Measurements from ENCODE around the gene SCUBE1. TPM values are rescaled to one million over a fixed set of nuclear protein-coding genes. Genes with fewer than 3 reads are reported as not detected.
"Not testable (repeated sequence)": the region's sequence is repeated elsewhere in the genome, so short reads cannot be mapped to it uniquely, and the experiment has no call there.

The SCUBE1 gene
- total and polyA plus RNA-seq, 10 of the 15 experiments (the other 5 are each of a cell fraction or from before 2014, with no cell fraction given), result not detected

GRCh38 chr22:43287441-43287840, 55.7 kb downstream of the SCUBE1 start:
- Histone ChIP-seq H3K27ac (ENCODE audit: control insufficient read depth, insufficient read depth) (no peak overlapping the region), H3K4me1 (ENCODE audit: control insufficient read depth, insufficient read depth, low read length) (no peaks in the 10 kb centered on the region), H3K27me3 (replicated peaks in 1 of 2; ENCODE audit: control insufficient read depth in 2 of 2, insufficient read depth in 2 of 2, low read length in 1 of 2) (peaks cover 0 to 2% of the 10 kb centered on the region in 2 experiments; a peak in 1 of 4 replicates), H4K20me1 (ENCODE audit: control insufficient read depth, insufficient read depth) (no peaks in the 10 kb centered on the region), H3K4me2 (ENCODE audit: control insufficient read depth, insufficient read depth) (no peak overlapping the region), H3K4me3 (no peak overlapping the region), H2AFZ (ENCODE audit: control insufficient read depth, low read depth, low read length) (no peak overlapping the region), H3K9ac (ENCODE audit: control insufficient read depth, insufficient read depth, low read length) (no peak overlapping the region), H3K79me2 (ENCODE audit: control insufficient read depth, insufficient read depth, low read length) (no peaks in the 10 kb centered on the region), H3K36me3 (ENCODE audit: control insufficient read depth in 2 of 2, insufficient read depth in 2 of 2, low read length in 1 of 2) (no peaks in the 10 kb centered on the region), H3K9me3 (replicated peaks; ENCODE audit: control insufficient read depth, insufficient read depth, low read length) (no peaks in the 10 kb centered on the region)
- no TSS peak for BruUV-seq (replicated peaks)
- intact Hi-C loops (cut with micrococcal nuclease; ENCODE audit: unreplicated experiment) (no loop called here), in situ Hi-C loops (cut with MboI) (no loop called here)
- ChIA-PET SMC1A (ENCODE audit: uncharacterized antibody, unreplicated experiment) (no interaction called here), CTCF (interaction anchor here (0.6 to 1.8 kb wide), 2 partner anchors 14 to 1379 kb away, joined by 3 to 7 read pairs; no protein-coding TSS in a partner anchor), POLR2A (no interaction called here), RAD21 (ENCODE audit: unreplicated experiment) (interaction anchor here (2.3 kb wide), 1 partner anchor 14 kb away, joined by 9 read pairs; no protein-coding TSS in a partner anchor)
- TF ChIP-seq USF1 (IDR thresholded peaks at IDR 0.05; ENCODE audit: borderline replicate concordance, extremely low read length, insufficient read depth, low read depth, low read length) (no peak), ATF3 (IDR thresholded peaks at IDR 0.05; ENCODE audit: borderline replicate concordance, extremely low read depth, low read depth, low read length) (no peak)
- WGBS (ENCODE audit: insufficient coverage, insufficient replicate concordance, low lambda C conversion rate, missing lambda C conversion rate), result 38% methylated on average over 4 of the region's 4 CpGs
- FAIRE-seq (no peak), DNase-seq (ENCODE audit: low read depth, low spot score) (no peak), ATAC-seq (no peak)

GRCh38 chr22:43281394-43281793, 61.8 kb downstream of the SCUBE1 start:
- no TSS peak for BruUV-seq (replicated peaks)
- SMC1A ChIA-PET (ENCODE audit: uncharacterized antibody, unreplicated experiment), result no interaction called here

GRCh38 chr22:43280523-43280886, 62.7 kb downstream of the SCUBE1 start:
- SMC1A ChIA-PET (ENCODE audit: uncharacterized antibody, unreplicated experiment); H3K36me3 ChIP-seq (ENCODE audit: control insufficient read depth in 2 of 2, insufficient read depth in 2 of 2, low read length in 1 of 2); H3K4me2 ChIP-seq (ENCODE audit: control insufficient read depth, insufficient read depth); H3K9ac ChIP-seq (ENCODE audit: control insufficient read depth, insufficient read depth, low read length); BruUV-seq (replicated peaks); CTCF ChIA-PET; in situ Hi-C loops (cut with MboI); POLR2A ChIA-PET; DNase-seq (ENCODE audit: low read depth, low spot score); H3K9me3 ChIP-seq (replicated peaks; ENCODE audit: control insufficient read depth, insufficient read depth, low read length); H3K4me1 ChIP-seq (ENCODE audit: control insufficient read depth, insufficient read depth, low read length); H4K20me1 ChIP-seq (ENCODE audit: control insufficient read depth, insufficient read depth); H2AFZ ChIP-seq (ENCODE audit: control insufficient read depth, low read depth, low read length); H3K27me3 ChIP-seq (replicated peaks in 1 of 2; ENCODE audit: control insufficient read depth in 2 of 2, insufficient read depth in 2 of 2, low read length in 1 of 2); H3K27ac ChIP-seq (ENCODE audit: control insufficient read depth, insufficient read depth); RAD21 ChIA-PET (ENCODE audit: unreplicated experiment); FAIRE-seq; H3K4me3 ChIP-seq; ATAC-seq; H3K79me2 ChIP-seq (ENCODE audit: control insufficient read depth, insufficient read depth, low read length); intact Hi-C loops (cut with micrococcal nuclease; ENCODE audit: unreplicated experiment): not testable (repeated sequence)
- 13% methylated on average over 3 of the region's 3 CpGs for WGBS (ENCODE audit: insufficient coverage, insufficient replicate concordance, low lambda C conversion rate, missing lambda C conversion rate)

More at GRCh38 chr22:43281394-43281793, 61.8 kb downstream of the SCUBE1 start:
- POLR2A ChIA-PET, result no interaction called here
- in situ Hi-C loops (cut with MboI) (no loop called here), intact Hi-C loops (cut with micrococcal nuclease; ENCODE audit: unreplicated experiment) (no loop called here)
- no peaks in the 10 kb centered on the region for H3K79me2 ChIP-seq (ENCODE audit: control insufficient read depth, insufficient read depth, low read length)
- no peak overlapping the region for H3K27ac ChIP-seq (ENCODE audit: control insufficient read depth, insufficient read depth)
- no peak for DNase-seq (ENCODE audit: low read depth, low spot score)
- H3K9me3 ChIP-seq (replicated peaks; ENCODE audit: control insufficient read depth, insufficient read depth, low read length), result no peaks in the 10 kb centered on the region
- H3K4me3 ChIP-seq, result no peak overlapping the region
- WGBS (ENCODE audit: insufficient coverage, insufficient replicate concordance, low lambda C conversion rate, missing lambda C conversion rate), result 24% methylated on average over 2 of the region's 2 CpGs
- no peak overlapping the region for H3K4me2 ChIP-seq (ENCODE audit: control insufficient read depth, insufficient read depth)
- ATAC-seq, result no peak
- H4K20me1 ChIP-seq (ENCODE audit: control insufficient read depth, insufficient read depth), result no peaks in the 10 kb centered on the region
- H3K9ac ChIP-seq (ENCODE audit: control insufficient read depth, insufficient read depth, low read length), result no peak overlapping the region
- H3K27me3 ChIP-seq (replicated peaks in 1 of 2; ENCODE audit: control insufficient read depth in 2 of 2, insufficient read depth in 2 of 2, low read length in 1 of 2), result no peaks in the 10 kb centered on the region
- FAIRE-seq, result no peak
- H2AFZ ChIP-seq (ENCODE audit: control insufficient read depth, low read depth, low read length), result no peak overlapping the region
- no peaks in the 10 kb centered on the region for H3K36me3 ChIP-seq (ENCODE audit: control insufficient read depth in 2 of 2, insufficient read depth in 2 of 2, low read length in 1 of 2)
- RAD21 ChIA-PET (ENCODE audit: unreplicated experiment), result no interaction called here
- CTCF ChIA-PET, result no interaction called here
- no peaks in the 10 kb centered on the region for H3K4me1 ChIP-seq (ENCODE audit: control insufficient read depth, insufficient read depth, low read length)
- TF ChIP-seq GATAD2B (conservative IDR thresholded peaks at IDR 0.05; ENCODE audit: low read depth) (no peak), ZNF207 (IDR thresholded peaks at IDR 0.05; ENCODE audit: borderline replicate concordance) (no peak), RBBP5 (conservative IDR thresholded peaks at IDR 0.05) (no peak)

All from GM12878 (cell line).